Measurements from ENCODE around the gene DUSP21.

The DUSP21 gene

DNA sequence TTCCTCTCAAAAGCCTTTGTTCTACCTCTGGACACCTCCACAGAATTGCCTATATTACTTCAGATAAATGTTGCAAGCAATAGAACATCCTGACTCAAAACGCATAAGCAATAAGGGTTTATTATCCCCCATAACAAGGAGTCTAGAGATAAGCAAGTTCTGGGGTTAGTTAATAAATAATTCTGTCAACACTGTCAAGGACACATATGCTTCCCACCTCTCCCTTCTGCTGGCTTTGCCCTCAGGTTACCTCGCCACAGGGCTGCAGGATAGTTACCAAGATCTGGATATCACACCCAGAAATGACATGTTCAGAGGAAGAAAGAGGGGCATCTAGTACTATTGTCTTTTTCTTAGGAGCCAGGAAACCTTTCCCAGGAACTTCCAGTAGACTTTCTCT, 14.0 kb upstream of the DUSP21 start:
- no peak for TF ChIP-seq CEBPB (IDR thresholded peaks at IDR 0.05)
- TF ChIP-seq, protein P1, sequence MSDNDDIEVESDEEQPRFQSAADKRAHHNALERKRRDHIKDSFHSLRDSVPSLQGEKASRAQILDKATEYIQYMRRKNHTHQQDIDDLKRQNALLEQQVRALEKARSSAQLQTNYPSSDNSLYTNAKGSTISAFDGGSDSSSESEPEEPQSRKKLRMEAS (IDR thresholded peaks at IDR 0.05) = no peak
- TF ChIP-seq CREB1 (IDR thresholded peaks at IDR 0.05; ENCODE audit: low read depth) = no peak
- no peak for TF ChIP-seq TAF1 (IDR thresholded peaks at IDR 0.05; ENCODE audit: low read depth)
- TF ChIP-seq ZBTB7A (IDR thresholded peaks at IDR 0.05; ENCODE audit: low read depth) = no peak
- TF ChIP-seq, protein P2, sequence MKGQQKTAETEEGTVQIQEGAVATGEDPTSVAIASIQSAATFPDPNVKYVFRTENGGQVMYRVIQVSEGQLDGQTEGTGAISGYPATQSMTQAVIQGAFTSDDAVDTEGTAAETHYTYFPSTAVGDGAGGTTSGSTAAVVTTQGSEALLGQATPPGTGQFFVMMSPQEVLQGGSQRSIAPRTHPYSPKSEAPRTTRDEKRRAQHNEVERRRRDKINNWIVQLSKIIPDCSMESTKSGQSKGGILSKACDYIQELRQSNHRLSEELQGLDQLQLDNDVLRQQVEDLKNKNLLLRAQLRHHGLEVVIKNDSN (IDR thresholded peaks at IDR 0.05) = no peak
- TF ChIP-seq RAD21 (IDR thresholded peaks at IDR 0.05; ENCODE audit: low read depth) = no peak
- TF ChIP-seq FOXM1 (IDR thresholded peaks at IDR 0.05; ENCODE audit: borderline replicate concordance, low read depth) = no peak
- TF ChIP-seq EP300 (IDR thresholded peaks at IDR 0.05; ENCODE audit: borderline replicate concordance) = no peak
- no peak for TF ChIP-seq TEAD4 (IDR thresholded peaks at IDR 0.05)
- TF ChIP-seq NFIC (IDR thresholded peaks at IDR 0.05) = no peak
- no peak for TF ChIP-seq YY1 (IDR thresholded peaks at IDR 0.05; ENCODE audit: low read depth)
- TF ChIP-seq, protein P3, sequence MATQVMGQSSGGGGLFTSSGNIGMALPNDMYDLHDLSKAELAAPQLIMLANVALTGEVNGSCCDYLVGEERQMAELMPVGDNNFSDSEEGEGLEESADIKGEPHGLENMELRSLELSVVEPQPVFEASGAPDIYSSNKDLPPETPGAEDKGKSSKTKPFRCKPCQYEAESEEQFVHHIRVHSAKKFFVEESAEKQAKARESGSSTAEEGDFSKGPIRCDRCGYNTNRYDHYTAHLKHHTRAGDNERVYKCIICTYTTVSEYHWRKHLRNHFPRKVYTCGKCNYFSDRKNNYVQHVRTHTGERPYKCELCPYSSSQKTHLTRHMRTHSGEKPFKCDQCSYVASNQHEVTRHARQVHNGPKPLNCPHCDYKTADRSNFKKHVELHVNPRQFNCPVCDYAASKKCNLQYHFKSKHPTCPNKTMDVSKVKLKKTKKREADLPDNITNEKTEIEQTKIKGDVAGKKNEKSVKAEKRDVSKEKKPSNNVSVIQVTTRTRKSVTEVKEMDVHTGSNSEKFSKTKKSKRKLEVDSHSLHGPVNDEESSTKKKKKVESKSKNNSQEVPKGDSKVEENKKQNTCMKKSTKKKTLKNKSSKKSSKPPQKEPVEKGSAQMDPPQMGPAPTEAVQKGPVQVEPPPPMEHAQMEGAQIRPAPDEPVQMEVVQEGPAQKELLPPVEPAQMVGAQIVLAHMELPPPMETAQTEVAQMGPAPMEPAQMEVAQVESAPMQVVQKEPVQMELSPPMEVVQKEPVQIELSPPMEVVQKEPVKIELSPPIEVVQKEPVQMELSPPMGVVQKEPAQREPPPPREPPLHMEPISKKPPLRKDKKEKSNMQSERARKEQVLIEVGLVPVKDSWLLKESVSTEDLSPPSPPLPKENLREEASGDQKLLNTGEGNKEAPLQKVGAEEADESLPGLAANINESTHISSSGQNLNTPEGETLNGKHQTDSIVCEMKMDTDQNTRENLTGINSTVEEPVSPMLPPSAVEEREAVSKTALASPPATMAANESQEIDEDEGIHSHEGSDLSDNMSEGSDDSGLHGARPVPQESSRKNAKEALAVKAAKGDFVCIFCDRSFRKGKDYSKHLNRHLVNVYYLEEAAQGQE (IDR thresholded peaks at IDR 0.05; ENCODE audit: low read depth) = no peak
- TF ChIP-seq EGR1 (IDR thresholded peaks at IDR 0.05) = no peak
- TF ChIP-seq TCF12 (IDR thresholded peaks at IDR 0.05; ENCODE audit: low read depth) = no peak

DNA sequence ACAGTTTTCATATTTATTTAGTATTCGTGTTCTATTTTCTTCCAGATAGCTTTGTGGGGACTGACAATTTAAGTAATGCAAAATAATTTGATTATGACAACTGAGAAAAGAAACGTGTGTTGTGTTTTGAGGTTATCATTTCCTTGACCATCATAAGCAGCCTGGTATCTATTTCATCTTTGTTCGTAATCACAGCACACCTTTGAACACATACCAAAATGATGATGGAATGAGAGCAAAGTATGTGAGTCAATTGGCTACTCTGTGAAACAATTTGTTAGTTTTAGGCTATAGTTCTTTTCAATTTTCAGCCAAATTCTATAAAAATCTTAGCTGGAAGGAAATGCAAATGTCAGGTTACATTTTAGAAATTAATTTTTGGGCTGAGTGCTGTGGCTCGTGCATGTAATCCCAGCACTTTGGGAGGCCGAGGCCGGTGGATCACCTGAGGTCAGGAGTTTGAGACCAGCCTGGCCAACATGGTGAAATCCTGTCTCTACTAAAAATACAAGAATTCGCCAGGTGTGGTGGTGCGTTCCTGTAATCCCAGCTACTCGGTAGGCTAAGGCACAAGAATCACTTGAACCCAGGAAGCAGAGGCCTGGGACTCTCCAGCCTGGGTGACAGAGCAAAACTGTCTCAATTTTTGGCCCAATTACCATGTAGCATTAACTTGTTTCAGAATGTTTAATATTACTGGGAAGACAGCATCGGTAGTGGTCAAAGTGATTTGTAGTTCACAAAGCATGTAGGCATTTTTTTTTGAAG, 1.1 kb upstream of the DUSP21 start:
- TF ChIP-seq FOXM1 (IDR thresholded peaks at IDR 0.05; ENCODE audit: borderline replicate concordance, low read depth) (no peak), EP300 (IDR thresholded peaks at IDR 0.05; ENCODE audit: borderline replicate concordance) (no peak), NFIC (IDR thresholded peaks at IDR 0.05) (no peak), TCF12 (IDR thresholded peaks at IDR 0.05; ENCODE audit: low read depth) (no peak), TAF1 (IDR thresholded peaks at IDR 0.05; ENCODE audit: low read depth) (no peak), RAD21 (IDR thresholded peaks at IDR 0.05; ENCODE audit: low read depth) (no peak), YY1 (IDR thresholded peaks at IDR 0.05; ENCODE audit: low read depth) (no peak), EGR1 (IDR thresholded peaks at IDR 0.05) (no peak), ZBTB7A (IDR thresholded peaks at IDR 0.05; ENCODE audit: low read depth) (no peak), TEAD4 (IDR thresholded peaks at IDR 0.05) (no peak), CEBPB (IDR thresholded peaks at IDR 0.05) (no peak)
- TF ChIP-seq, protein P2 (IDR thresholded peaks at IDR 0.05) = no peak
- TF ChIP-seq, protein P1 (IDR thresholded peaks at IDR 0.05) = no peak
- TF ChIP-seq, protein P3 (IDR thresholded peaks at IDR 0.05; ENCODE audit: low read depth) = no peak

DNA sequence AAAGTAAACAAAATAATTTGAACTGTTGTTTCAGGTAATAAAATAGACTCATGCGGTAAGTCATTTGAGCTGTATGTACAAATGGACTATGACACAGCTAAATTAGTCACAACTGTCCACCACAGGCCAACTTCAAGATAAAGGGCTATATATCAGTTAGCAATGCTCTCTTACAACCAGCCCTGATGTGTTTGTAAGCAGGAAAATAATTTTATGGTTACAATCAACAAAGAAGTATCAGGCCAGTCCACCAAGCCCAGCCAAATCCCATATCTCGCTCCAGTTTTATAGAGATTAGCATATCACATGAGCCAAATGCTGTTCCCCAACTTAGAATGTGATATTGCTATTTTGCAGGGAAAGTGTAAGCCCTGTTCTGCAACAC, 511 bp upstream of the DUSP21 start:
- no peak for TF ChIP-seq YY1 (IDR thresholded peaks at IDR 0.05; ENCODE audit: low read depth)
- no peak for TF ChIP-seq FOXM1 (IDR thresholded peaks at IDR 0.05; ENCODE audit: borderline replicate concordance, low read depth)
- TF ChIP-seq CREB1 (IDR thresholded peaks at IDR 0.05; ENCODE audit: low read depth) = no peak
- TF ChIP-seq CEBPB (IDR thresholded peaks at IDR 0.05) = no peak
- no peak for TF ChIP-seq EP300 (IDR thresholded peaks at IDR 0.05; ENCODE audit: borderline replicate concordance)
- TF ChIP-seq TEAD4 (IDR thresholded peaks at IDR 0.05) = no peak
- no peak for TF ChIP-seq TCF12 (IDR thresholded peaks at IDR 0.05; ENCODE audit: low read depth)
- TF ChIP-seq, protein P3 (IDR thresholded peaks at IDR 0.05; ENCODE audit: low read depth) = no peak
- TF ChIP-seq EGR1 (IDR thresholded peaks at IDR 0.05) = no peak
- no peak for TF ChIP-seq ZBTB7A (IDR thresholded peaks at IDR 0.05; ENCODE audit: low read depth)
- TF ChIP-seq TAF1 (IDR thresholded peaks at IDR 0.05; ENCODE audit: low read depth) = no peak
- no peak for TF ChIP-seq NFIC (IDR thresholded peaks at IDR 0.05)
- TF ChIP-seq, protein P1 (IDR thresholded peaks at IDR 0.05) = no peak
- TF ChIP-seq RAD21 (IDR thresholded peaks at IDR 0.05; ENCODE audit: low read depth) = no peak
- TF ChIP-seq, protein P2 (IDR thresholded peaks at IDR 0.05) = no peak
